Activated CD8-positive, alpha-beta memory T cell treated with anti-CD3 and anti-CD28 coated beads, Interleukin-2, amount 10 ng/mL, durations not matched to agents 7 days and 5 days (primary cell): ENCODE measurements around the gene SMPD1. TPM values are rescaled to one million over a fixed set of nuclear protein-coding genes. Genes with fewer than 3 reads are reported as not detected.
A peak's percentile ranks its signal among the peaks of the same experiment; 100 is the strongest.

ENCODE experiments used
- ATAC-seq: fragments of 150-1000 bp; cut with Tn5 transposase; one replicate; pipeline ENCODE4 v1.10.0; 2021; ENCODE audit warnings: moderate library complexity
- CTCF ChIA-PET: fragments of 350-600 bp; sonication (Branson Sonifier 250); formaldehyde crosslinking; loops from one replicate; lab custom pipeline; 2021; ENCODE audit warnings: antibody characterized with exemption; lab: Charles Lee
- DNase-seq: peaks from one replicate; pipeline ENCODE4 v3.0.0-alpha.2; 2020
- H3K27ac Mint-ChIP-seq: one replicate; pipeline ENCODE4 v1.8.0; 2021; ENCODE audit warnings: mild to moderate bottlenecking, mixed read lengths
- H3K27me3 Mint-ChIP-seq: one replicate; pipeline ENCODE4 v1.8.0; 2021; ENCODE audit warnings: mixed read lengths
- H3K36me3 Mint-ChIP-seq: one replicate; pipeline ENCODE4 v1.8.0; 2021; ENCODE audit warnings: mild to moderate bottlenecking, mixed read lengths
- H3K4me1 Mint-ChIP-seq: one replicate; pipeline ENCODE4 v1.8.0; 2021; ENCODE audit warnings: mixed read lengths
- H3K4me3 Mint-ChIP-seq: one replicate; pipeline ENCODE4 v1.8.0; 2021; ENCODE audit warnings: mild to moderate bottlenecking, moderate library complexity, mixed read lengths
- H3K9me3 Mint-ChIP-seq: one replicate; pipeline ENCODE4 v1.8.0; 2022; ENCODE audit warnings: low read depth, mixed read lengths
- total RNA-seq, 2 experiments: library from RNA; stranded (reverse); gene quantifications; one replicate each; pipeline ENCODE4 v1.2.3, GENCODE V29; 2021

SMPD1 gene
- total RNA-seq, 2 experiments from 2014 or later = 38.9 to 41.9 TPM

DNA sequence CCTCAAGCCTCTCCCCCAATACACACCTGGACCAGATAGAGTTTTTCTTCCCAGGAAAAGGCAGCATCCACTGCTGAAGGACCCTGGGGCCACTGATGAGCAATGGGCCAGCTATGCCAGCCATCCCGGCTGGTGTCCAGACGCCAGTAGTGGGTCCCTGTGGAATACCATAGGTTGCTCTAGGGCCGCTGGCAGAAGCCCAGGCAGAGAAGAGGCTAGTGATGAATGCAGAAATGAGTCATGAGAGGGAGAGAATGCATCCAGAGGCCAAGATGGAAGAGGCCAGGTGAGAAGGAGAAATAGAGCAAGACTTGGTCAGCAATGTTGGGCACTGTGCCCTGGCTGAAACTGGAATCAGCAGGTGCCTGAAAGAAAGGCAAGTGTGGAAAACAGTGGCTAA is 41.6 kb downstream of the SMPD1 start:
- no peak overlapping the region for H3K4me3 Mint-ChIP-seq
- DNase-seq (no peak), ATAC-seq (no peak)
- peaks cover 4% of the 10 kb centered on the region for H3K4me1 Mint-ChIP-seq
- CTCF ChIA-PET = interaction anchor here (9.6 kb wide), 1 partner anchor 9 kb away, joined by 71 read pairs; the partner anchor contains the start of gene HPX
- H3K27ac Mint-ChIP-seq = no peak overlapping the region
- no peaks in the 10 kb centered on the region for H3K36me3 Mint-ChIP-seq
- no peaks in the 10 kb centered on the region for H3K9me3 Mint-ChIP-seq
- H3K27me3 Mint-ChIP-seq = no peaks in the 10 kb centered on the region

DNA sequence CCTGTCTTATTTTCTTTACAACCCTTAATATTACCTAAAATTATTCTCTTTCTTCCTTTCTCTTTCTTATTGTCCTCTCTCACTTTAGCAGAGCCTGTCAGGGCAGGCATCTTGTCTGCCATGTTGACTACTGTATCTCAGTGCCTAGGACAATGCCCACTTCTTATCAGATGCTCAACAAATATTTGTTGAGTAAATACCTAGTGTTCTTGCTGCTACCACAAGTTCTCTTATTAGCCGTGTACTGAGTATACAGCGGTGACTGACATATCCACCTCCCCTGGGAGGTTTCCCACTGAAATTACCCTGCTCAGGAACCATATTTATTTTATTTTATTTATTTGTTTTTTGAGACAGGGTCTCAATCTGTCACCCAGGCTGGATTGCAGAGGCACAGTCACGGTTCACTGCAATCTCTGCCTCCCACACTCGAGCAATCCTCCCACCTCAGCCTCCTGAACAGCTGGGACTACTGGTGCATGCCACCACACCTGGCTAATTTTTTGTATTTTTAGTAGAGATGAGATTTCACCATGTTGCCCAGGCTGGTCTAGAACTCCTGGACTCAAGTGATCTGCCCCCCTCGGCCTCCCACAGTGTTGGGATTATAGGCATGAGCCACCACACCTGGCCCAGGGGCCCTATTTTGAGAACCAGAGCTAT is 43.9 kb downstream of the SMPD1 start:
- H3K4me3 Mint-ChIP-seq = no peak overlapping the region
- DNase-seq = no peak
- H3K27me3 Mint-ChIP-seq = no peaks in the 10 kb centered on the region
- no peak overlapping the region for H3K27ac Mint-ChIP-seq
- H3K9me3 Mint-ChIP-seq = no peaks in the 10 kb centered on the region
- CTCF ChIA-PET = interaction anchor here (1.2 to 9.6 kb wide), 3 partner anchors 7 to 55 kb away, joined by 3 to 71 read pairs (median 3); partner anchors contain the start of gene HPX
- no peaks in the 10 kb centered on the region for H3K36me3 Mint-ChIP-seq
- ATAC-seq = no peak
- peaks cover 4% of the 10 kb centered on the region for H3K4me1 Mint-ChIP-seq

DNA sequence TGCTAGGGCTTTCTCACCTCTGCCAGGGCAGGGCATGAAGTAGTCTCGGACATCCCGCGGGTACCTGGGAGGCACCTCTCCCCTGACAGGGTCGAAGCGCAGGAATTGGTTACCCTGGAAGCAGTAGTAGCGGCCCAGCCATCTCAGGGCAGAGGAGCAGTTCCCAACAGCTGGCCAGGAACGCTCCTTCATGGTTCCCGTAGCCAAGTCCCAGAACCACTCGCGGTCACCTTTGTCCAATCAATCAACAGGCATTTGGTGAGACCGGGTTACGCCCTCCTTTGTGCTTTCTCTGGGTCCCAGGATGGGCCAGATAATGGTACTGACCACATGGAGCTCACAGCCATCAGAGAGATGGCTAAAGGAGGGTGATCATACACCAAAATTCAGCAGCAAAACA is 47.1 kb downstream of the SMPD1 start:
- no peaks in the 10 kb centered on the region for H3K27me3 Mint-ChIP-seq
- H3K9me3 Mint-ChIP-seq = no peaks in the 10 kb centered on the region
- ATAC-seq (no peak), DNase-seq (no peak)
- no peaks in the 10 kb centered on the region for H3K36me3 Mint-ChIP-seq
- H3K27ac Mint-ChIP-seq = no peak overlapping the region
- CTCF ChIA-PET = interaction anchor here (1.2 to 15.2 kb wide), 5 partner anchors 8 to 74 kb away, joined by 3 to 571 read pairs (median 12); partner anchors contain the start of gene SMPD1
- peaks cover 4% of the 10 kb centered on the region for H3K4me1 Mint-ChIP-seq
- no peak overlapping the region for H3K4me3 Mint-ChIP-seq

DNA sequence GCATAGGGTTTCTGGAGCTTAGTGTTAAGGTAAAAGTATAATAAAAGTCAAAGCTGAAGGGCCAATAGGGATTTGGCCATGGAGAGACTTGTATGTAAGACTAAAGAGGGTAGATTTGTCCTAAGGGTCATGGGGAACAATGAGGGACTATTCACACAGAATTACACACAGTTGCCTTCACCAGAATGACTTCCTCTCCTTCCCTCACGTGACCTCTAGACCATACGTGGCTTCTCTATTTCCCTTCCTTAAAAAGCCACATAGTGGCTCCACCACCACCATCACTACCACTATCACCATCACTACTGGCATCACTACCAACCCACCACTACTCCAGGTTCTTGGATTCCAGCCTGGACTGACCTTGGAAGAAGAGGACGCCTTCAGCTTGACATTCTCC is 47.7 kb downstream of the SMPD1 start:
- H3K4me3 Mint-ChIP-seq = no peak overlapping the region
- peak; percentile 60 for DNase-seq
- peaks cover 4% of the 10 kb centered on the region for H3K4me1 Mint-ChIP-seq
- H3K27ac Mint-ChIP-seq = no peak overlapping the region
- CTCF ChIA-PET = interaction anchor here (1.2 to 15.2 kb wide), 8 partner anchors 8 to 75 kb away, joined by 3 to 571 read pairs (median 6); partner anchors contain the start of genes APBB1 and SMPD1
- H3K27me3 Mint-ChIP-seq = no peaks in the 10 kb centered on the region
- ATAC-seq = peak; percentile 71
- no peaks in the 10 kb centered on the region for H3K9me3 Mint-ChIP-seq
- no peaks in the 10 kb centered on the region for H3K36me3 Mint-ChIP-seq

DNA sequence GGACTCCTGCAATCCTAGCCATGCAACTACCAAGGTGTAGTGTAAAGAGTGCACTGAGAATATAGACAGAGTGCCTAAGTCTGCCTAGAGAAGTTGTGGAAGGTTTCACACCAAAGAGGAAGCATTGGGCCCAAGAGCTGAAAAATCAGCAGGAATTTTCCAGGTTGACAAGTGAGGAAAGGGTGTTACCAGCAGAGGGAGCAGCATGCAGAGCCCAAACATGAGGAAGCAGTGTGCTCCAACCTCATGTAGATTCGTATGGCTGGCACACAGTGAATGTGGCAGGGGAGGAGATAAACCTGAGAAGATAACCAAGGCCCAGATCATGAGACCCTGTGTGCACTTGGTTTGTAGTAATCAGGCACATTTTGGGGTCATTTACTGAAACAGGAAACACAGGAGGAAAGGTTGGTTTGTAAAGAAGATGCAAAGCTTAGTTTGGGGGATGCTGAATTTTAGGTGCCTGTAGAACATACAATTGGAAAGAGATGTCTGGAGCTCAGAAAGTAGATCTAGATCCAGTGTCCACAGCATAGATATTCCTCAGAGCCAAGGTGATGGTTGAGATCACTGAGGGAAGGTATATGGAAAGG is 48.8 kb downstream of the SMPD1 start:
- CTCF ChIA-PET = interaction anchor here (0.6 to 15.2 kb wide), 12 partner anchors 10 to 318 kb away, joined by 3 to 571 read pairs (median 3); partner anchors contain the start of genes APBB1 and SMPD1
- Mint-ChIP-seq H3K4me1 (peaks cover 4% of the 10 kb centered on the region), H3K4me3 (no peak overlapping the region), H3K27me3 (no peaks in the 10 kb centered on the region), H3K36me3 (no peaks in the 10 kb centered on the region), H3K9me3 (no peaks in the 10 kb centered on the region), H3K27ac (no peak overlapping the region)
- DNase-seq (peak; percentile 46), ATAC-seq (peak; percentile 32)

DNA sequence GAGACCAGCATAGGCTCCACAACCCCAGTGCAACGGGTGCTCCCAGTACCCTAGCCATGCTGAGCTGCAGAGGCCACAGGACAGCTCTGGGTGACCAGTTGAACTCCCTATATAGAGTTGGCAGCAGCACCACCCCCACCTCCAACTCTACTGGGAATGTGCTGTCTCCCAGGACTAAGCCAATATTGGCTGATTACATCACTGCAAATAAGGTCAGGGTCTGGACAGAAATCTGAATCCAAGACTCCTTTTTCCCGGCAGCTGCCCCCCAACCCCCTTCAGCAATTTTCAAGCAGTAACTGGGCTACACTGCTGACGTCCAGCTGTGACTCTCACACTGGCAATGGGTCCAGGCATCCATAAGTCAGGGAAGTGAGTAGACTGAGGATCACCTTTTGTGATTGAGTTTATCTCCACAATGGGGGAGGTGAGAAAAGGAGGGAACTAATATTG is 50.7 kb downstream of the SMPD1 start, which contains the start of gene HPX:
TSS of gene HPX (minus strand) at position 82 of the 453 bp plus-strand sequence. CDS start at position 58, 24 bp downstream.
- Mint-ChIP-seq H3K27me3 (no peaks in the 10 kb centered on the region), H3K4me3 (no peak within 1 kb of the TSS), H3K36me3 (no peaks in the 10 kb centered on the region), H3K4me1 (peaks cover under 1% of the 10 kb centered on the region), H3K27ac (no peak within 1 kb of the TSS), H3K9me3 (no peaks in the 10 kb centered on the region)
- no peak for ATAC-seq
- no peak for DNase-seq
- CTCF ChIA-PET = interaction anchor here (0.9 to 15.2 kb wide), 8 partner anchors 10 to 78 kb away, joined by 3 to 571 read pairs (median 6); partner anchors contain the start of genes APBB1 and SMPD1

DNA sequence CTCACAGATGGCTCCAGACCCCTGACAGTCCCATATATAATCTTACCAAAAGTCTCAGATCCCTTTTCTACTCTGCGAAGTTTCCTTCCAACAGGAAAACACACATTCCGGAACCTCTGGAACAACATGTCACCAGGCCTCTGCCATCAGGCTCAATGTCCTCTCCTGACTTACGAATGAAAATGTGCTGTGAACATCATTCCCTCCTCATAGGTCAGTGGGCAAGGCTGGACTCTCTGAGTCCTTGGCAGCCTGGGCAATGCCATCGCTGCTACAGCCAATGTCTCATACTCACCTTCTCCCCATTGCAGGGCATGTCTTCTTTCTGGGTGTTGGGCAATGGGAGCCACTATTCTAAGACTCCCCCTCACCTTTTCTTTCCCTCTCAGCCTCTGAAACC is 52.2 kb downstream of the SMPD1 start:
- no peaks in the 10 kb centered on the region for H3K36me3 Mint-ChIP-seq
- no peaks in the 10 kb centered on the region for H3K27me3 Mint-ChIP-seq
- ATAC-seq (no peak), DNase-seq (no peak)
- no peak overlapping the region for H3K4me3 Mint-ChIP-seq
- H3K9me3 Mint-ChIP-seq = no peaks in the 10 kb centered on the region
- H3K27ac Mint-ChIP-seq = no peak overlapping the region
- CTCF ChIA-PET = interaction anchor here (1.2 to 15.2 kb wide), 9 partner anchors 13 to 241 kb away, joined by 3 to 571 read pairs (median 23); partner anchors contain the start of genes APBB1, MRPL17, SMPD1 and TRIM3
- no peaks in the 10 kb centered on the region for H3K4me1 Mint-ChIP-seq

DNA sequence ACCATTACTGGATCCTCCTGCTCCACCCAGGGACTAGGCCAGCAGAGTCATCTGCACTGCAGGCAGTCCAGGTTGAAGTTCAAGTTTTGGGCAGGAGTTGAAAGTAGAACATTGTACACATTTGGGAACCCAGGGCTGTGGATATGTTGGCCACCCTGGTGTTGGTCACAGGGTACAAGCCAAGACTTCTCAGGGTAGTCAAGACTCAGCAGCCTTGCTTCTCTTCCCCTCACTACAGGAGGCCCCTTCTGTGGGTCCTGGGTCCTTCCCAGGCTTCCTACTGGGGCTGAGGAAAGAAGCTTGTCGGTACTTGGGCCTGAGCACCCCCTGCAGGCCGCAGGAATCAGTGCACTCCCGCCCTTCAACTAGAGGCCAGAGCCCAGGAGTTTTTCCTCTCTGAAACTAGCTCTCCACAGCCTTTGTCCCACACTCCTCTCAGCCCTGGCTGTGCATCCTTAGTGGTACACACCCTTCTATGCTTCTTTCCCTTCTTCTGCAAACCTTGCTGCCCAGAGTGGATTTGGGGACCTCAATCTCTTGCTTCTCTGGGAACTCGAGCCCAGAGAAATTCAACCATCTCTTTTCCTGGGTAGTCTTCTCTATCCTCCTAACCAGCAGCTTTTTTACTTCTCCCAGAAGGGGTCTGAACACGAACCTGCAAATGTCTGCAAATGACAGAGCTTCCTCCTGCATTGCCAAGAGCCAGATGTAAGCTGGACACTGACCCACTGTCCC is 53.2 kb downstream of the SMPD1 start:
- Mint-ChIP-seq H3K27ac (no peak overlapping the region), H3K4me3 (no peak overlapping the region), H3K27me3 (no peaks in the 10 kb centered on the region), H3K4me1 (no peaks in the 10 kb centered on the region), H3K9me3 (no peaks in the 10 kb centered on the region), H3K36me3 (no peaks in the 10 kb centered on the region)
- ATAC-seq = peak; percentile 85
- CTCF ChIA-PET = interaction anchor here (0.6 to 15.2 kb wide), 30 partner anchors 9 to 240 kb away, joined by 3 to 571 read pairs (median 4); partner anchors contain the start of genes APBB1, ARFIP2, MRPL17 and SMPD1
- peak; percentile 69 for DNase-seq

Other genes with a start within 250 kb of the SMPD1 start
- gene OR52B2, start 220.1 kb upstream of the SMPD1 start, total RNA-seq = not detected
- not detected for gene OR52W1, start 191.2 kb upstream of the SMPD1 start, total RNA-seq
- not detected for gene C11orf42, start 184.9 kb upstream of the SMPD1 start, total RNA-seq
- 10 to 100 TPM; 17.3 to 19.9 TPM for gene FHIP1B, start 155.8 kb upstream of the SMPD1 start, total RNA-seq
- gene CNGA4, start 151.4 kb upstream of the SMPD1 start, total RNA-seq = under 1 TPM in 1 of 2 experiments, not detected in 1; 0.26 TPM
- gene CCKBR, start 130.6 kb upstream of the SMPD1 start, total RNA-seq = not detected
- 10 to 100 TPM in 1 of 2 experiments, 1 to 10 TPM in 1; 4.9 to 18.7 TPM for gene CAVIN3, start 70.0 kb upstream of the SMPD1 start, total RNA-seq
- gene APBB1, start 28.6 kb downstream of the SMPD1 start, total RNA-seq = 10 to 100 TPM; 38.7 to 43.4 TPM
- under 1 TPM in 1 of 2 experiments, not detected in 1; 0.76 TPM for gene HPX, start 50.5 kb downstream of the SMPD1 start, total RNA-seq
- gene TRIM3, start 83.5 kb downstream of the SMPD1 start, total RNA-seq = 1 to 10 TPM; 4.8 to 5.1 TPM
- gene ARFIP2, start 90.9 kb downstream of the SMPD1 start, total RNA-seq = 10 to 100 TPM; 33.5 to 39.3 TPM
- 10 to 100 TPM; 29.2 to 47.0 TPM for gene TIMM10B, start 91.0 kb downstream of the SMPD1 start, total RNA-seq
- gene DNHD1, start 106.8 kb downstream of the SMPD1 start, total RNA-seq = 10 to 100 TPM; 17.4 to 25.3 TPM
- gene RRP8, start 213.1 kb downstream of the SMPD1 start, total RNA-seq = 10 to 100 TPM; 25.6 to 33.1 TPM
- 100 to 1,000 TPM; 151 to 161 TPM for gene ILK, start 213.3 kb downstream of the SMPD1 start, total RNA-seq
- 100 to 1,000 TPM; 134 to 144 TPM for gene TAF10, start 221.7 kb downstream of the SMPD1 start, total RNA-seq
- 10 to 100 TPM; 76.8 to 79.3 TPM for gene TPP1, start 228.9 kb downstream of the SMPD1 start, total RNA-seq